HUES6 (cell line): ENCODE measurements around the gene EFHB.
"Not testable (repeated sequence)": the region's sequence is repeated elsewhere in the genome, so short reads cannot be mapped to it uniquely, and the experiment has no call there.

Experiments
- H3K27ac ChIP-seq: 2 replicates; pipeline ENCODE4 v1.7.0; 2013; ENCODE audit warnings: low read depth, mild to moderate bottlenecking, low read length, inconsistent platforms
- H3K27me3 ChIP-seq: 2 replicates; pipeline ENCODE4 v1.6.1; 2013; ENCODE audit warnings: low read length; ENCODE audit not compliant: control insufficient read depth, insufficient read depth
- H3K36me3 ChIP-seq: 2 replicates; pipeline ENCODE4 v1.6.1; 2013; ENCODE audit warnings: low read length; ENCODE audit not compliant: control insufficient read depth, insufficient read depth
- H3K4me1 ChIP-seq: 2 replicates; pipeline ENCODE4 v1.6.1; 2013; ENCODE audit warnings: low read length; ENCODE audit not compliant: control insufficient read depth, insufficient read depth
- H3K4me3 ChIP-seq: 2 replicates; pipeline ENCODE4 v1.5.1; 2013; ENCODE audit warnings: low read depth, low read length
- H3K9ac ChIP-seq: one replicate; pipeline ENCODE4 v1.6.1; 2013; ENCODE audit warnings: mild to moderate bottlenecking, low read length
- H3K9me3 ChIP-seq: 2 replicates; pipeline ENCODE4 v1.6.1; 2013; ENCODE audit warnings: low read depth, low read length; ENCODE audit not compliant: control insufficient read depth, insufficient read depth

EFHB gene, protein sequence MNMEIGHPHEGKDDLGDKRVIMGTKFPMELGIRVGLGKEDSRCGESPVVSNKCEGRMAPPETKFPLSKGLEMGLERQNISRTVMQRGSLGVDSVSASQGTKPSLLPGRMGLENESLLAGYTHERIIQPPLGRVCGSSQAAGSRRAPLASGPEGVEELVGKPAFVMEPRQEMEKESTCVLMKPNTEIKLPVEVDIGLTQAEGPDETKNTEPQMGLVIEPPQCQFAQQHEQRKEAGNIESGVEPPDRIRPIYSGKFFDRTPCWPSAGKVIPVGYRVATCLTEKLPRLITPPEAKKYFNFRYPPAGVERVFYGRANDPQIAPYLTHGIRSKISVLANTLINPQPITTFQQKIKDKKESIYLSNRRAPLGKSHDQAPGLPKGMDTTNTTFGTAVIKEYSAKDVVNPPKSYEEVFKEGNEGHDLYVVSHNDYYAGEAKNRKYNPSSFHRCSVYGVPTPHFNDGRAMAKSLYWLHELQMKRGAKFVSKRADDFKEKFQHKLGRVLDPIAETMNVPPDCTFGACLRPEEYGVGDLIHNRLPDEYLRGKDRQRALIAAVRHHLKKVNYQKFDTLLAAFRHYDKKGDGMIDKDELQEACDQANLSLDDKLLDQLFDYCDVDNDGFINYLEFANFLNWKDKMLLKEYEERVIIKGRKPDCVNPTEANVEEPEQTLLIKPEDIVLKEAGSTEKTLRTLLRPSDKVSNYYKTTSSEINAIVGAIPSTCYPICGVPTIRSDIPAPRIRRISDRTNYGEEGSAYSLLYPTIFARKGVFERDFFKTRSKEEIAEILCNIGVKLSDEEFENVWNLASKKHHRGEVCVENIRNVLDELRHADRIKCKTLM

GRCh38 chr3:19934098-19934566, at the start of gene EFHB:
TSS of gene EFHB (minus strand) at chr3:19934217. CDS start at chr3:19934018, 199 bp downstream.
- no peak within 1 kb of the TSS for H3K27ac ChIP-seq
- H3K4me3 ChIP-seq = peak within 1 kb of the TSS; percentile 55
- no peaks in the 10 kb centered on the region for H3K9me3 ChIP-seq
- H3K9ac ChIP-seq = no peak within 1 kb of the TSS
- no peaks in the 10 kb centered on the region for H3K4me1 ChIP-seq
- no peaks in the 10 kb centered on the region for H3K36me3 ChIP-seq
- no peaks in the 10 kb centered on the region for H3K27me3 ChIP-seq

GRCh38 chr3:19972054-19972453, 38.0 kb upstream of the EFHB start:
- Histone ChIP-seq H3K36me3 (peaks cover 65% of the 10 kb centered on the region), H3K27me3 (no peaks in the 10 kb centered on the region), H3K4me1 (no peaks in the 10 kb centered on the region), H3K9me3 (no peaks in the 10 kb centered on the region), H3K4me3 (no peak overlapping the region), H3K9ac (no peak overlapping the region), H3K27ac (no peak overlapping the region)

- H3K27me3 ChIP-seq = no peaks in the 10 kb centered on the region
- no peak overlapping the region for H3K9ac ChIP-seq
- no peaks in the 10 kb centered on the region for H3K4me1 ChIP-seq
- peaks cover 57% of the 10 kb centered on the region for H3K36me3 ChIP-seq
- H3K27ac ChIP-seq = no peak overlapping the region
- no peak overlapping the region for H3K4me3 ChIP-seq
- no peaks in the 10 kb centered on the region for H3K9me3 ChIP-seq
These were observed 36.3 kb upstream of the EFHB start for GRCh38 chr3:19970327-19970726.

DNA sequence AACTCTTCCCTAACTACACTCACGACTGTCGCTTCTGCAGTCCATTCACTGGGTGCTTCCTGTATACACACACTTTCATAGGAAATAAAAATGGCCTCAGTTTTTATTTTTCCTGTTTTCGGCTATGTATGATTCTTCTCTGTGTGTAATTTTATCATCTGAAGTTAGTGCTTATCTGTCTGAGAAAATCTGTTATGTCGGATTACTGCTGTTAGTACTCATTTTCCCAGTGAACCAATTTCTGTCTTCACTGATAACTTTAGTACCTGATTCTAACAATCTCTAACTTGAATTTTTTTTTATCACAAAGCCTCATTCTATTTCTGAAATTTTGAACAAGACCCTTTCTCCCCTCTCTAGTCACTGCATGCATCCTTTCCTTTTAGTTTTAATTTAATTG, 33.8 kb upstream of the EFHB start:
- no peaks in the 10 kb centered on the region for H3K4me1 ChIP-seq
- no peak overlapping the region for H3K4me3 ChIP-seq
- peaks cover 33% of the 10 kb centered on the region for H3K36me3 ChIP-seq
- no peak overlapping the region for H3K9ac ChIP-seq
- H3K27me3 ChIP-seq = no peaks in the 10 kb centered on the region
- H3K9me3 ChIP-seq = no peaks in the 10 kb centered on the region
- H3K27ac ChIP-seq = no peak overlapping the region

DNA sequence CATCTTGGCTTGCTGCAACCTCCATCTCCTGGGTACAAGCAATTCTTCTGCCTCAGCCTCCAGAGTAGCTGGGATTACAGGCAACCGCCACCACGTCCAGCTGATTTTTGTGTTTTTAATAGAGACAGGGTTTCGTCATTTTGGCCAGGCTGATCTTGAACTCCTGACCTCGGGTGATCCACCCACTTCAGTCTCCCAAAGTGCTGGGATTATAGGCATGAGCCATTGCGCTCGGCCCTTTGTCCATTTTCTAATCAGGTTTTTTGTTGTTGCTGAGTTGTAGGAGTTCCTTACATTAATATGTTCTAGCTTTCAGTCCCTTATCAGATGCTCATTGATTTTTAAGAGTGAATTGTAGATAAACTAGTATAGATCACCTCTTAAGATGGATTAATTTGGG, 33.2 kb upstream of the EFHB start:
- Histone ChIP-seq H3K4me3 (no peak overlapping the region), H3K27me3 (no peaks in the 10 kb centered on the region), H3K27ac (no peak overlapping the region), H3K4me1 (no peaks in the 10 kb centered on the region), H3K36me3 (peaks cover 29% of the 10 kb centered on the region), H3K9ac (no peak overlapping the region), H3K9me3 (no peaks in the 10 kb centered on the region)

DNA sequence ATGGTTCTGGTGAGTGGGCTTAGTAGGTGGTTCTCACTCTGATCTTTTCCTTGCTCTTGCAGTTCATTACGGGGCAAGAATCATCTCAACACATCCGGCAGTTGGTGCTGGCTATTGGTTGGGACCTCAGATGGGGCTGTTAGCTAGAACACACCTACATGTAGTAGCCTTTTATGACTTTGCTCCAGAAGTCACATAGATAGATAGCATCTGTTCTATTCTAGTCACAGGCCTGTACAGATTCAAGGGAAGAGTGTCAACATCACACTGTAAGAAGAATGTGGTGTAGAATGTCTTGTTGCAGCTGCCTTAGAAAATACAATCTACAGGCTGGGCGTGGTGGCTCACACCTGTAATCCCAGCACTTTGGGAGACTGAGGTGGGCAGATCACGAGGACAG, 27.9 kb upstream of the EFHB start:
- H3K9ac ChIP-seq = no peak overlapping the region
- H3K36me3 ChIP-seq = peaks cover 44% of the 10 kb centered on the region
- no peaks in the 10 kb centered on the region for H3K9me3 ChIP-seq
- no peaks in the 10 kb centered on the region for H3K4me1 ChIP-seq
- H3K27me3 ChIP-seq = no peaks in the 10 kb centered on the region
- H3K4me3 ChIP-seq = no peak overlapping the region
- H3K27ac ChIP-seq = no peak overlapping the region

GRCh38 chr3:19960696-19961095, 26.7 kb upstream of the EFHB start:
- H3K36me3 ChIP-seq = peaks cover 49% of the 10 kb centered on the region

GRCh38 chr3:19959505-19959904, 25.5 kb upstream of the EFHB start:
- Histone ChIP-seq H3K9ac (no peak overlapping the region), H3K27me3 (no peaks in the 10 kb centered on the region), H3K36me3 (peaks cover 61% of the 10 kb centered on the region), H3K4me1 (no peaks in the 10 kb centered on the region), H3K9me3 (no peaks in the 10 kb centered on the region), H3K27ac (no peak overlapping the region), H3K4me3 (no peak overlapping the region)

More at GRCh38 chr3:19960696-19961095, 26.7 kb upstream of the EFHB start:
- no peak overlapping the region for H3K4me3 ChIP-seq
- no peak overlapping the region for H3K27ac ChIP-seq
- no peaks in the 10 kb centered on the region for H3K4me1 ChIP-seq
- no peak overlapping the region for H3K9ac ChIP-seq
- H3K9me3 ChIP-seq = no peaks in the 10 kb centered on the region
- H3K27me3 ChIP-seq = no peaks in the 10 kb centered on the region

GRCh38 chr3:19957354-19957753, 23.3 kb upstream of the EFHB start:
- H3K4me1 ChIP-seq, H3K4me3 ChIP-seq, H3K27me3 ChIP-seq, H3K27ac ChIP-seq, H3K9me3 ChIP-seq, H3K9ac ChIP-seq: not testable (repeated sequence)
- peaks cover 82% of the 10 kb centered on the region for H3K36me3 ChIP-seq

DNA sequence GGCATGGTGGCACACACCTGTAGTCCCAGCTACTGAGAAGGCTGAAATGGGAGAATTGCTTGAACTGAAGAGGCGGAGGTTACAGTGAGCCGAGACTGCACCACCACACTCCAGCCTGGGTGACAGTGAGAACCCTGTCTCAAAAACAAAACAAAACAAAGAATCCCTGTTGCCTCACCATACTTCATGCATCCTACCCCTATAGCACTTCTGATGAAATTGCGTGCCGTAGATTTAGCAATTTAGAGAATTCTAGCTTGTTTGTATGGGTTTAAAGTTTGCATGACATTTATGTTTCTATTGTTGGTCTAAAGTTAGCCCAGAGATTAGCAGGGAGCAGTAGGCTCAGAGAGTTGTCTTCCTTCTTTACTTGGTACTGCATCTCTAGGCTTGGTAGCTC, 20.7 kb upstream of the EFHB start:
- Histone ChIP-seq H3K27ac (no peak overlapping the region), H3K4me1 (peaks cover 4% of the 10 kb centered on the region; the same call in 1 of the 2 replicates), H3K36me3 (peaks cover 88% of the 10 kb centered on the region), H3K9ac (no peak overlapping the region), H3K4me3 (no peak overlapping the region), H3K9me3 (no peaks in the 10 kb centered on the region), H3K27me3 (no peaks in the 10 kb centered on the region)

GRCh38 chr3:19950316-19950715, 16.3 kb upstream of the EFHB start:
- H3K27me3 ChIP-seq = no peaks in the 10 kb centered on the region
- peaks cover 52% of the 10 kb centered on the region for H3K36me3 ChIP-seq
- peaks cover 17% of the 10 kb centered on the region for H3K4me1 ChIP-seq
- no peak overlapping the region for H3K9ac ChIP-seq
- no peak overlapping the region for H3K27ac ChIP-seq
- no peaks in the 10 kb centered on the region for H3K9me3 ChIP-seq
- H3K4me3 ChIP-seq = no peak overlapping the region
